Measurements from ENCODE around the gene MAMDC2. TPM values are rescaled to one million over a fixed set of nuclear protein-coding genes. Genes with fewer than 3 reads are reported as not detected.

MAMDC2 gene
- total RNA-seq, 1 donor from 2014 or later, result 0.10 TPM

DNA sequence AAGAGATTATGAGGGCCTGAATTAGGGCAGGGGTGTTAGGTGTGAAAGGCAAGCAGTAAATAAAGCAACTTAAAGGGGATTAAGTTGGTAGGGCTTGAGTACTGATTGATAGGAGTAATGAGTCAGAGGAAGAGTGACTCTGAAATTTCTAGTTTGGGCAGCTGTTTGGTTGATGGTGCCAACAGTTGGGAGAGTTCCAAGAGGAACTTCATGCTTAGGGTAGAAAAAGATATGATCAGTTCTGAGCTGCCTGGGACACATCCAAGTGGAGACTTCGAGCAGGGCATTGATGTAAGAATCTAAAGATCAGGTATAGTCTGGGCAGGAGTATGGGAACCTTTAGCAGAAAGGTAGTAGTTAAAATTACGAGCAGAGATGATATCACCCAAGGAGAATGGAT, 10.2 kb downstream of the MAMDC2 start:
- no peak overlapping the region for H3K4me3 Mint-ChIP-seq (ENCODE audit: unreplicated experiment)
- H3K27me3 Mint-ChIP-seq (ENCODE audit: unreplicated experiment), result no peaks in the 10 kb centered on the region
- no peak overlapping the region for H3K27ac Mint-ChIP-seq (ENCODE audit: unreplicated experiment)
- H3K36me3 Mint-ChIP-seq (ENCODE audit: low read depth, unreplicated experiment), result no peaks in the 10 kb centered on the region
- no peak for DNase-seq (ENCODE audit: low spot score)
- H3K9me3 Mint-ChIP-seq (ENCODE audit: unreplicated experiment), result no peaks in the 10 kb centered on the region
- TF ChIP-seq, protein P1, sequence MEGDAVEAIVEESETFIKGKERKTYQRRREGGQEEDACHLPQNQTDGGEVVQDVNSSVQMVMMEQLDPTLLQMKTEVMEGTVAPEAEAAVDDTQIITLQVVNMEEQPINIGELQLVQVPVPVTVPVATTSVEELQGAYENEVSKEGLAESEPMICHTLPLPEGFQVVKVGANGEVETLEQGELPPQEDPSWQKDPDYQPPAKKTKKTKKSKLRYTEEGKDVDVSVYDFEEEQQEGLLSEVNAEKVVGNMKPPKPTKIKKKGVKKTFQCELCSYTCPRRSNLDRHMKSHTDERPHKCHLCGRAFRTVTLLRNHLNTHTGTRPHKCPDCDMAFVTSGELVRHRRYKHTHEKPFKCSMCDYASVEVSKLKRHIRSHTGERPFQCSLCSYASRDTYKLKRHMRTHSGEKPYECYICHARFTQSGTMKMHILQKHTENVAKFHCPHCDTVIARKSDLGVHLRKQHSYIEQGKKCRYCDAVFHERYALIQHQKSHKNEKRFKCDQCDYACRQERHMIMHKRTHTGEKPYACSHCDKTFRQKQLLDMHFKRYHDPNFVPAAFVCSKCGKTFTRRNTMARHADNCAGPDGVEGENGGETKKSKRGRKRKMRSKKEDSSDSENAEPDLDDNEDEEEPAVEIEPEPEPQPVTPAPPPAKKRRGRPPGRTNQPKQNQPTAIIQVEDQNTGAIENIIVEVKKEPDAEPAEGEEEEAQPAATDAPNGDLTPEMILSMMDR (IDR thresholded peaks at IDR 0.05; ENCODE audit: unreplicated experiment), result no peak
- no peaks in the 10 kb centered on the region for H3K4me1 Mint-ChIP-seq (ENCODE audit: unreplicated experiment)

DNA sequence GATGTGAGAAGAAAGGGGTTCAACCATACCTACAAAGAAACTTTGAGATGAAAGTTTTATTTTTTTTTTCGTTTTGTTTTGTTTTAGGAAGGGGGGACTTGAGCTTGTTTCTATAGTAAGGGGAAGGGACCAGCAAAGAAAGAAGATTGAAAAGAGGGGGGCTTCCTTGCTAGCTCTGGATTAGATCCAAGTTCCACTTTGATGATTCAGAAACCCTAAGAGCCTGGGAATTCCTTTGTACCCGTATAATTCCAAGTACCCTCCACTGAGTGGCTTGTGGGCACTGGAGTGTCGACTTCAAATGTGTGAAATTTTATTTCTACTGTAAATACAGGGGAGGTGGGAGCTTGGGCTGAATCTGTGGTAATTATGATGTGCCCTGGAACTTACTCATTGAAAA, 10.9 kb downstream of the MAMDC2 start:
- H3K9me3 Mint-ChIP-seq (ENCODE audit: unreplicated experiment), result no peaks in the 10 kb centered on the region
- no peaks in the 10 kb centered on the region for H3K4me1 Mint-ChIP-seq (ENCODE audit: unreplicated experiment)
- no peak overlapping the region for H3K27ac Mint-ChIP-seq (ENCODE audit: unreplicated experiment)
- no peak overlapping the region for H3K4me3 Mint-ChIP-seq (ENCODE audit: unreplicated experiment)
- no peak for DNase-seq (ENCODE audit: low spot score)
- H3K36me3 Mint-ChIP-seq (ENCODE audit: low read depth, unreplicated experiment), result no peaks in the 10 kb centered on the region
- TF ChIP-seq, protein P1 (IDR thresholded peaks at IDR 0.05; ENCODE audit: unreplicated experiment), result no peak
- H3K27me3 Mint-ChIP-seq (ENCODE audit: unreplicated experiment), result no peaks in the 10 kb centered on the region

DNA sequence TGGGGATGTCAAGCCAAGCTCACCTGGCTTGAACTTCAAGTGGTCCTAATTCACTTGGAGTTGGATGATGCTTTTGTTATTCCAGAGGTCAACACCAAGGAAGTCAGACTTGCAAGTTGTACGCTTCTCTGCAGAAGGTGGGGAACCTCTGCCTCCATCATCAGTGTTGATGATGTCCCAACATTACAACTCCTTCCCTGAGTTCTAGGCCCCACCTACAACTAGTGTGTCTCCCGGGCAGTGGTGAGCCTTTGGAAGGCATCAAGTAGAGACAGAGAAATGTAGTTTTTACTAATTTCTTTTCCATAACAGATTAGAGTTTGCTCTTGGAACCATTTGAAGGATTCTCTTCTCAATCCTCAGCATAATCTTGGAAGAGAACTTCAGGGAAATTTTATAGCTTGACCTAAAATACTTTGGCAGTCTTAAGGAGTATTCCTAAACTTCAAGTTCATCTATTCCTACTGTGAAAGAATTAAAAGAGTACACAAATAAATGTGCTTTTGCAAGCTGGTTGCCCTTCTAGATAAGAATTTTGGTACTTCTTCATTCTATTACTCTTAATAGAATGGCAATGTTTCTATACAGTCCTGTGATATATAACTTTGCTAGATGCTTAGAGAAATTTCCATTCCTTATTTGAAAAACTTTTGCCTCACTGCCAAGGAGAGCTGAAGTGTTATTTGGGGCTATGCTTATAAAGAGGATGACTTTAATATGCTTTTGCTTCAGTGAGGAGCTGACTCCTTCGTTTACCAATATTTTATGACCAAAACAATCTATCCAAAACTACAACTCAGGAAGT, 12.0 kb downstream of the MAMDC2 start:
- Mint-ChIP-seq H3K27me3 (ENCODE audit: unreplicated experiment) (no peaks in the 10 kb centered on the region), H3K9me3 (ENCODE audit: unreplicated experiment) (no peaks in the 10 kb centered on the region), H3K4me1 (ENCODE audit: unreplicated experiment) (no peaks in the 10 kb centered on the region), H3K27ac (ENCODE audit: unreplicated experiment) (no peak overlapping the region), H3K4me3 (ENCODE audit: unreplicated experiment) (no peak overlapping the region), H3K36me3 (ENCODE audit: low read depth, unreplicated experiment) (no peaks in the 10 kb centered on the region)
- DNase-seq (ENCODE audit: low spot score), result no peak
- TF ChIP-seq, protein P1 (IDR thresholded peaks at IDR 0.05; ENCODE audit: unreplicated experiment), result no peak

DNA sequence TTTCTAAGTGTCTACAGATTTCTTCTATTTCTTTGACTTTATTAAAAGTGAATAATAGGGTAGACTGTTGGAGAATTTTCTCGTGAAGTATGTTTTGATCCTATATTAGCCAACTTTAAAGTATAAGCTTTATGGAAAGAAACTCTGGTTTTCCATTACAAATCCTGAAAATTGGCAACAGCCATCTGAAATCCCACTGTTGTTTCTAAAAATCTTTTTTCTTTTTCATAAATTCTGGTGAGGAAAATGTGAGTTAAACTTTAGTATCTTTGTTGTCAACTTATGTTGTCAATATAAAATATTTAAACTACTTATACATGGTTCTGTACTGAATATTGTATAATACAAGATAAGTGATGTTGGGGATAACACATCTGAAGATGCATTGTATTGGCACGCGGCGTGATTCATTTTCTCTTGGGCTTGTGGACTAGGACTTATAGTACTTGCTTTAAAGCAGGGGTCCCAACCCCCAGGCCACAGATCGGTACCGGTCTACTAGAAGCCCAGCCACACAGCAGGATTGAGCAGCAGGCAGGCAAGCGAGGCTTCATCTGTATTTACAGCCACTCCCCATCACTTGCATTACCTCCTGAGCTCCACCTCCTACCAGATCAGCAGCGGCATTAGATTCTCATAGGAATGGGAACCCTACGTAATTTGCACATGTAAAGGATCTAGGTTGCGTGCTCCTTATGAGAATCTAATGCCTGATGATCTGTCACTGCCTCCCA, 12.7 kb downstream of the MAMDC2 start:
- Mint-ChIP-seq H3K9me3 (ENCODE audit: unreplicated experiment) (no peaks in the 10 kb centered on the region), H3K36me3 (ENCODE audit: low read depth, unreplicated experiment) (no peaks in the 10 kb centered on the region), H3K27me3 (ENCODE audit: unreplicated experiment) (peaks cover under 1% of the 10 kb centered on the region), H3K4me3 (ENCODE audit: unreplicated experiment) (no peak overlapping the region), H3K4me1 (ENCODE audit: unreplicated experiment) (no peaks in the 10 kb centered on the region), H3K27ac (ENCODE audit: unreplicated experiment) (no peak overlapping the region)
- no peak for DNase-seq (ENCODE audit: low spot score)
- TF ChIP-seq, protein P1 (IDR thresholded peaks at IDR 0.05; ENCODE audit: unreplicated experiment), result no peak

Measured in endothelial cell (in vitro differentiated cells).